Natural killer cell (primary cell): ENCODE data around the gene PTMS. TPM values are rescaled to one million over a fixed set of nuclear protein-coding genes. Genes with fewer than 3 reads are reported as not detected.

ENCODE experiments used
- ATAC-seq, 3 donors: fragments of 150-1000 bp in 2 of 3; fragments of 200-7000 bp in 1 of 3; cut with Tn5 transposase; 1 replicate in 1 of 3; 2 replicates in 2 of 3; pipeline ENCODE4 v1.10.0; 2021; ENCODE audit warnings: mild to moderate bottlenecking in 2 of 3, moderate library complexity in 2 of 3
- DNase-seq, 2 donors: peaks; one replicate each; pipeline versions ENCODE4 v3.0.0 to v3.0.0-alpha.2; 2013 to 2021; ENCODE audit warnings: mixed read lengths in 1 of 2
- H3K27ac ChIP-seq: one replicate; pipeline ENCODE4 v1.5.1; 2013; ENCODE audit warnings: mild to moderate bottlenecking, low read length
- H3K27me3 ChIP-seq: one replicate; pipeline ENCODE4 v1.6.1; 2013; ENCODE audit warnings: low read length; ENCODE audit not compliant: control insufficient read depth, insufficient read depth
- H3K36me3 ChIP-seq: one replicate; pipeline ENCODE4 v1.6.1; 2013; ENCODE audit warnings: low read length; ENCODE audit not compliant: control insufficient read depth, insufficient read depth
- H3K4me1 ChIP-seq: one replicate; pipeline ENCODE4 v1.6.1; 2013; ENCODE audit warnings: low read length; ENCODE audit not compliant: control insufficient read depth, insufficient read depth
- H3K4me3 ChIP-seq: one replicate; pipeline ENCODE4 v1.5.1; 2013; ENCODE audit warnings: low read length
- H3K9me3 ChIP-seq: one replicate; pipeline ENCODE4 v1.6.1; 2013; ENCODE audit warnings: low read length; ENCODE audit not compliant: control insufficient read depth, insufficient read depth
- H3K27ac Mint-ChIP-seq, 2 donors: one replicate each; pipeline ENCODE4 v1.8.0; 2022; ENCODE audit warnings: mild to moderate bottlenecking in 2 of 2, mixed read lengths in 2 of 2, moderate library complexity in 1 of 2
- H3K27me3 Mint-ChIP-seq, 2 donors: one replicate each; pipeline ENCODE4 v1.8.0; 2022; ENCODE audit warnings: low read depth in 2 of 2, mixed read lengths in 2 of 2
- H3K36me3 Mint-ChIP-seq: one replicate; pipeline ENCODE4 v1.8.0; 2022; ENCODE audit warnings: mixed read lengths
- H3K4me1 Mint-ChIP-seq, 2 donors: one replicate each; pipeline ENCODE4 v1.8.0; 2022; ENCODE audit warnings: mixed read lengths in 2 of 2
- H3K4me3 Mint-ChIP-seq: one replicate; pipeline ENCODE4 v1.8.0; 2022; ENCODE audit warnings: mild to moderate bottlenecking, moderate library complexity, mixed read lengths
- H3K9me3 Mint-ChIP-seq, 2 donors: one replicate each; pipeline ENCODE4 v1.8.0; 2022; ENCODE audit warnings: mixed read lengths in 2 of 2
- CTCF ChIP-seq: fragments of 200-600 bp; IDR thresholded peaks from one replicate; pipeline ENCODE4 v1.8.0; 2022; ENCODE audit warnings: antibody characterized with exemption
- WGBS: methylation state at CpG from one replicate; pipeline ENCODE4 v1.1.7; 2013; ENCODE audit warnings: missing lambda C conversion rate; ENCODE audit not compliant: insufficient coverage; 5-methylcytosine and 5-hydroxymethylcytosine counted together
- intact Hi-C: fragments of 100-400 bp; cut with micrococcal nuclease; formaldehyde crosslinking; loops from one replicate; pipeline ENCODE4 v1.14.2; 2022
- total RNA-seq, 4 donors: library from RNA; stranded (reverse); fragments of 120-200 nt in 1 of 4; gene quantifications; one replicate each; pipeline versions ENCODE4 v1.2.3 to v1.2.4, GENCODE V29; 2013 to 2022

Gene PTMS
- total RNA-seq, 3 donors from 2014 or later (not counting 1 experiment from before 2014, with no cell fraction given) = 2.3 to 33.2 (median 2.8) TPM

DNA sequence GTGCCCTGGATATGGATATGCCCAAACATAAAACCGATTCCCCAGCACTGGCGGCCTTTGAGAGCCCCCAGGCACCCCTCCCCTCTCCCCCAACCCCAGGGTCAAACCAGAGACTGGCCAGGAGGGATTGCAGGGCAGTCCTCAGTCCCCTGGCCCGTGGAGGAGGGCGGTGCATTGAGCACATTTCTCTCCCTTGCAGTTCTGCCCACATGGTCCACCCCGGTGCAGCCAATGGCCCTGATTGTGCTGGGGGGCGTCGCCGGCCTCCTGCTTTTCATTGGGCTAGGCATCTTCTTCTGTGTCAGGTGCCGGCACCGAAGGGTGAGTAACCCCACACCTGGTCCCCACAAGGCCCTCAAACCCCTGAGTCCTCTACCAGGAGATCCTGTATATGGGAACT lies 52.1 kb downstream of the PTMS start:
- Histone ChIP-seq H3K27ac (no peak overlapping the region), H3K4me3 (no peak overlapping the region), H3K4me1 (peaks cover 11% of the 10 kb centered on the region), H3K9me3 (no peaks in the 10 kb centered on the region), H3K27me3 (peaks cover 8% of the 10 kb centered on the region), H3K36me3 (no peaks in the 10 kb centered on the region)
- ATAC-seq (no peak), DNase-seq (no peak)
- H3K27ac Mint-ChIP-seq = no peak overlapping the region
- H3K4me1 Mint-ChIP-seq = peaks cover 0 to 6% of the 10 kb centered on the region in 2 donors
- peaks cover 7 to 35% of the 10 kb centered on the region in 2 donors for H3K27me3 Mint-ChIP-seq
- H3K4me3 Mint-ChIP-seq = no peak overlapping the region
- no peak for TF ChIP-seq CTCF
- intact Hi-C loops = no loop called here
- WGBS = 95% methylated on average over 10 of the region's 10 CpGs
- no peaks in the 10 kb centered on the region for H3K36me3 Mint-ChIP-seq
- H3K9me3 Mint-ChIP-seq = no peaks in the 10 kb centered on the region

DNA sequence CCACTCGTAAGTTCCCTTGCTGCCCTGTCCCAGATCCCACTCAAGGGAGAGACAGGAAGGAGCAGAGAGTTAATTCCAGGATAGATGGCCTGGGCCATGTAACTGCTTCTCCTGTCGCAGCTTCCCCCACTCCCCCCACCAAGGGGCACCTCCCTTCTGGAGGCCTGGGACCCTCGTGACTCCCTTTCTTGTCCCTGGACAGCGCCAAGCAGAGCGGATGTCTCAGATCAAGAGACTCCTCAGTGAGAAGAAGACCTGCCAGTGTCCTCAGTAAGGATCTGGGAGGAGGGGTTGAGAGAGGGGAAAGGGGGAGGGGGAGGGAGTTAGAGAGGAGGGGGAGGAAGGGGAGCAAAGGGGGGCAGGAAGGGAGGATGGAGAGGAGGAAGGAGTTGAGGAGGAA lies 52.5 kb downstream of the PTMS start:
- Histone ChIP-seq H3K36me3 (no peaks in the 10 kb centered on the region), H3K4me1 (peaks cover 11% of the 10 kb centered on the region), H3K27me3 (peaks cover 8% of the 10 kb centered on the region), H3K4me3 (no peak overlapping the region), H3K27ac (no peak overlapping the region), H3K9me3 (no peaks in the 10 kb centered on the region)
- no peak for TF ChIP-seq CTCF
- H3K4me3 Mint-ChIP-seq = no peak overlapping the region
- peaks cover 0 to 6% of the 10 kb centered on the region in 2 donors for H3K4me1 Mint-ChIP-seq
- peaks cover 8 to 38% of the 10 kb centered on the region in 2 donors for H3K27me3 Mint-ChIP-seq
- no peaks in the 10 kb centered on the region for H3K36me3 Mint-ChIP-seq
- DNase-seq (no peak), ATAC-seq (no peak)
- intact Hi-C loops = no loop called here
- no peaks in the 10 kb centered on the region for H3K9me3 Mint-ChIP-seq
- no peak overlapping the region for H3K27ac Mint-ChIP-seq
- 96% methylated on average over 5 of the region's 5 CpGs for WGBS

DNA sequence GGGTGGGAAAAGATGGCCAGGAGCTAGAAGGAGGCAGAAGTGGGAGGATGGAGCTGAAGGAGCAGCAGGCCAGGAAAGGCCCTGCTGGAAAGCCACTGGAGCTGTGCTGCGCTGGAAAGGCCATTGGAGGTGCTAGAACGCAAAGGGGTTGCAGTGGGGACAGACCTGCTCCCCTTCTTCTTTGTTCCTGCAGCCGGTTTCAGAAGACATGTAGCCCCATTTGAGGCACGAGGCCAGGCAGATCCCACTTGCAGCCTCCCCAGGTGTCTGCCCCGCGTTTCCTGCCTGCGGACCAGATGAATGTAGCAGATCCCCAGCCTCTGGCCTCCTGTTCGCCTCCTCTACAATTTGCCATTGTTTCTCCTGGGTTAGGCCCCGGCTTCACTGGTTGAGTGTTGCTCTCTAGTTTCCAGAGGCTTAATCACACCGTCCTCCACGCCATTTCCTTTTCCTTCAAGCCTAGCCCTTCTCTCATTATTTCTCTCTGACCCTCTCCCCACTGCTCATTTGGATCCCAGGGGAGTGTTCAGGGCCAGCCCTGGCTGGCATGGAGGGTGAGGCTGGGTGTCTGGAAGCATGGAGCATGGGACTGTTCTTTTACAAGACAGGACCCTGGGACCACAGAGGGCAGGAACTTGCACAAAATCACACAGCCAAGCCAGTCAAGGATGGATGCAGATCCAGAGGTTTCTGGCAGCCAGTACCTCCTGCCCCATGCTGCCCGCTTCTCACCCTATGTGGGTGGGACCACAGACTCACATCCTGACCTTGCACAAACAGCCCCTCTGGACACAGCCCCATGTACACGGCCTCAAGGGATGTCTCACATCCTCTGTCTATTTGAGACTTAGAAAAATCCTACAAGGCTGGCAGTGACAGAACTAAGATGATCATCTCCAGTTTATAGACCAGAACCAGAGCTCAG lies 53.2 kb downstream of the PTMS start:
- ATAC-seq = no peak
- Mint-ChIP-seq H3K4me3 (no peak overlapping the region), H3K27ac (no peak overlapping the region), H3K36me3 (no peaks in the 10 kb centered on the region), H3K9me3 (no peaks in the 10 kb centered on the region), H3K4me1 (peaks cover 0 to 6% of the 10 kb centered on the region in 2 donors), H3K27me3 (peaks cover 12 to 34% of the 10 kb centered on the region in 2 donors)
- no peaks in the 10 kb centered on the region for H3K9me3 ChIP-seq
- WGBS = 90% methylated on average over 13 of the region's 13 CpGs
- peaks cover 8% of the 10 kb centered on the region for H3K27me3 ChIP-seq
- no peak overlapping the region for H3K4me3 ChIP-seq
- no peak for DNase-seq
- no peak for TF ChIP-seq CTCF
- peaks cover 11% of the 10 kb centered on the region for H3K4me1 ChIP-seq
- no peaks in the 10 kb centered on the region for H3K36me3 ChIP-seq
- intact Hi-C loops = no loop called here
- H3K27ac ChIP-seq = no peak overlapping the region
